Progenitor cell of endocrine pancreas (in vitro differentiated cells): Measurements from ENCODE around the gene IGF2BP3. TPM values are rescaled to one million over a fixed set of nuclear protein-coding genes. Genes with fewer than 3 reads are reported as not detected.

Experiments
- DNase-seq: peaks from one replicate; pipeline ENCODE4 v3.0.0; 2021; ENCODE audit warnings: low spot score; ENCODE audit not compliant: unreplicated experiment
- H3K27ac Mint-ChIP-seq: 2 replicates; pipeline ENCODE4 v1.8.0; 2021; ENCODE audit warnings: mild to moderate bottlenecking, moderate library complexity, mixed read lengths
- H3K27me3 Mint-ChIP-seq: 2 replicates; pipeline ENCODE4 v1.8.0; 2021; ENCODE audit warnings: mixed read lengths
- H3K36me3 Mint-ChIP-seq: 2 replicates; pipeline ENCODE4 v1.8.0; 2022; ENCODE audit warnings: mixed read lengths; ENCODE audit not compliant: insufficient read depth
- H3K4me1 Mint-ChIP-seq: 2 replicates; pipeline ENCODE4 v1.8.0; 2021; ENCODE audit warnings: low read depth, mixed read lengths
- H3K4me3 Mint-ChIP-seq: 2 replicates; pipeline ENCODE4 v1.8.0; 2021; ENCODE audit warnings: low read depth, mild to moderate bottlenecking, moderate library complexity, mixed read lengths
- H3K9me3 Mint-ChIP-seq: 2 replicates; pipeline ENCODE4 v1.8.0; 2021; ENCODE audit warnings: low read depth, mixed read lengths
- total RNA-seq: library from RNA; stranded (reverse); gene quantifications from 2 replicates; pipeline ENCODE4 v1.2.1, GENCODE V29; 2021
- TF ChIP-seq, protein P1 (sequence below): fragments of 200-600 bp; sonication (generic); IDR thresholded peaks from one replicate; pipeline ENCODE4 v1.5.0; 2021; ENCODE audit warnings: antibody characterized with exemption, mild to moderate bottlenecking; ENCODE audit not compliant: unreplicated experiment

The IGF2BP3 gene
- total RNA-seq, 1 donor from 2014 or later, result 96.9 TPM

DNA sequence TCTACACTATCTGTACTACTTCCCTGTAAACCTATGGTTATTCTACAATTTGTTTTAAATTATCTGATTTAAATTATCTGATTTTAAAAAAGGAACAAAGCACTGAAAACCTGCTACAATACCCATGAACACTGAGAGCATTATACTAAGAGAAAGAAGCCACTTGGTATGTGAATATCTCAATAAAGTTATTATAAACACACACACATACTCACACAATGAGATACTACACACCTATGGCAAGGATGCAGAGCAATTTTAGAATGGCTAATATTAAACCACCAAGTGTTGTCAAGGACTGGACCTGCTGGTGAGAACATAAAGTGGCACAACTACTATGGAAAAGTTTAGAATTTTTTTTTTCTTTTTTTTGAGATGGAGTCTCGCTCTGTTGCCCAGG lies 82.7 kb downstream of the IGF2BP3 start:
- H3K27me3 Mint-ChIP-seq, result no peaks in the 10 kb centered on the region
- no peak for DNase-seq
- peaks cover 15% of the 10 kb centered on the region for H3K4me1 Mint-ChIP-seq
- H3K36me3 Mint-ChIP-seq, result peaks cover 17% of the 10 kb centered on the region
- H3K9me3 Mint-ChIP-seq, result peaks cover 3% of the 10 kb centered on the region
- no peak overlapping the region for H3K4me3 Mint-ChIP-seq
- TF ChIP-seq, protein P1, sequence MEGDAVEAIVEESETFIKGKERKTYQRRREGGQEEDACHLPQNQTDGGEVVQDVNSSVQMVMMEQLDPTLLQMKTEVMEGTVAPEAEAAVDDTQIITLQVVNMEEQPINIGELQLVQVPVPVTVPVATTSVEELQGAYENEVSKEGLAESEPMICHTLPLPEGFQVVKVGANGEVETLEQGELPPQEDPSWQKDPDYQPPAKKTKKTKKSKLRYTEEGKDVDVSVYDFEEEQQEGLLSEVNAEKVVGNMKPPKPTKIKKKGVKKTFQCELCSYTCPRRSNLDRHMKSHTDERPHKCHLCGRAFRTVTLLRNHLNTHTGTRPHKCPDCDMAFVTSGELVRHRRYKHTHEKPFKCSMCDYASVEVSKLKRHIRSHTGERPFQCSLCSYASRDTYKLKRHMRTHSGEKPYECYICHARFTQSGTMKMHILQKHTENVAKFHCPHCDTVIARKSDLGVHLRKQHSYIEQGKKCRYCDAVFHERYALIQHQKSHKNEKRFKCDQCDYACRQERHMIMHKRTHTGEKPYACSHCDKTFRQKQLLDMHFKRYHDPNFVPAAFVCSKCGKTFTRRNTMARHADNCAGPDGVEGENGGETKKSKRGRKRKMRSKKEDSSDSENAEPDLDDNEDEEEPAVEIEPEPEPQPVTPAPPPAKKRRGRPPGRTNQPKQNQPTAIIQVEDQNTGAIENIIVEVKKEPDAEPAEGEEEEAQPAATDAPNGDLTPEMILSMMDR, result no peak
- no peak overlapping the region for H3K27ac Mint-ChIP-seq

GRCh38 chr7:23385140-23385539 lies 85.2 kb downstream of the IGF2BP3 start:
- peak overlapping the region; percentile 42 for H3K27ac Mint-ChIP-seq
- peaks cover 3% of the 10 kb centered on the region for H3K9me3 Mint-ChIP-seq
- TF ChIP-seq, protein P1, result no peak
- H3K27me3 Mint-ChIP-seq, result no peaks in the 10 kb centered on the region
- H3K36me3 Mint-ChIP-seq, result peaks cover 22% of the 10 kb centered on the region
- H3K4me3 Mint-ChIP-seq, result no peak overlapping the region
- H3K4me1 Mint-ChIP-seq, result peaks cover 9% of the 10 kb centered on the region
- no peak for DNase-seq

DNA sequence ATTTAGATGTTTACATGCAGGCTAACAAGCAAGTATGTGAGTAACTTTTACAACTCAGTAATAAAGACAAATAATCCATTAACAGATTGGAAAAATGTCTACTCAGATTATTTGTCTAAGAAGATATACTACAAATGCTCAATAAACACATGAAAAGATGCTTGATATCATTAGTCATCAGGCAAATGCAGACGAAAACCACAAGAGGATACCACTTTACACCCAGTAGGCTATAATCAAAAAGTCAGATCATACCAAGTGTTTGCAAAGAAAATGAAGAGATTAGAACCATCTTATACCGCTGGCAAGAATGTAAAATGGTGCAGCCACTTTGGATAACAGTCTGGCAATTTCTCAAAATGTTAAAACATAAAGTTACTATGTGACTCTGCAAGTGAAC lies 87.1 kb downstream of the IGF2BP3 start:
- H3K27me3 Mint-ChIP-seq, result no peaks in the 10 kb centered on the region
- no peak overlapping the region for H3K4me3 Mint-ChIP-seq
- no peak overlapping the region for H3K27ac Mint-ChIP-seq
- H3K36me3 Mint-ChIP-seq, result peaks cover 23% of the 10 kb centered on the region
- TF ChIP-seq, protein P1, result no peak
- H3K4me1 Mint-ChIP-seq, result peaks cover 21% of the 10 kb centered on the region
- peaks cover 3% of the 10 kb centered on the region for H3K9me3 Mint-ChIP-seq
- no peak for DNase-seq

- Mint-ChIP-seq H3K27ac (no peak overlapping the region), H3K36me3 (peaks cover 16% of the 10 kb centered on the region), H3K9me3 (peaks cover 3% of the 10 kb centered on the region), H3K4me3 (no peak overlapping the region), H3K27me3 (no peaks in the 10 kb centered on the region), H3K4me1 (peaks cover 25% of the 10 kb centered on the region)
- DNase-seq, result no peak
- TF ChIP-seq, protein P1, result no peak
Observed at GRCh38 chr7:23380961-23381360, 89.3 kb downstream of the IGF2BP3 start.

- Mint-ChIP-seq H3K27me3 (no peaks in the 10 kb centered on the region), H3K4me3 (no peak overlapping the region), H3K4me1 (peaks cover 28% of the 10 kb centered on the region), H3K36me3 (peaks cover 17% of the 10 kb centered on the region), H3K9me3 (peaks cover 3% of the 10 kb centered on the region), H3K27ac (peak overlapping the region; percentile 81)
- no peak for DNase-seq
- TF ChIP-seq, protein P1, result no peak
Observed at GRCh38 chr7:23380556-23380955, 89.7 kb downstream of the IGF2BP3 start.
